Spleen (tissue), 7 donors: ENCODE measurements around the gene NAGS.

Experiments
- POLR2AphosphoS5 ChIP-seq, 3 donors: sonication (generic); formaldehyde crosslinking; IDR thresholded peaks; one replicate each; pipeline ENCODE4 v1.5.1; 2017; ENCODE audit warnings: antibody characterized with exemption in 3 of 3
- TF ChIP-seq, protein P1 (sequence below), 11 experiments: fragments of 200-600 bp in 7 of 11; fragments of 450-650 bp in 4 of 11; sonication (generic) in 4 of 11; IDR thresholded peaks in 8 of 11; conservative IDR thresholded peaks in 3 of 11; 1 replicate in 7 of 11; 2 replicates in 4 of 11; pipeline versions ENCODE4 v1.4.0 to v1.8.0; 2016 to 2021; ENCODE audit warnings: antibody characterized with exemption in 11 of 11, inconsistent platforms in 4 of 11, mild to moderate bottlenecking in 1 of 11
- donor health status: DM: no; HTN: no; CAD: no; lungs with moderate emphysema.
- donor health status: DM: no; HTN: no; CAD: no.
- donor health status: DM: no; HTN: no; CAD: no.

DNA sequence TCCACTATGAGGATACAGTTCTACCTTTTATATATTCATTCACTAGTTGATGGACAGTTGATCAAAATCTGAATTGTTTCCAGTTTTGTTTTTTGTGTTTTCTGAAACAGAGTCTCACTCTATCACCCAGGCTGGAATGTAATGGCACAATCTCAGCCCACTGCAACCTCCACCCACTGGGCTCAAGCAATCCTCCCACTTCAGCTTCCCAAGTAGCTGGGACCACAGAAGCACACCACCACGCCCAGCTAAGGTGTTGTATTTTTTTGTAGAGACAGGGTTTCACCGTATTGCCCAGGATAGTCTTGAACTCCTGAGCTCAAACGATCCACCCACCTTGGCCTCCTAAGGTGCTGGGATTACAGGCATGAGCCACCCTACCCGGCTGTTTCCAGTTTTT lies 41.1 kb downstream of the NAGS start:
- TF ChIP-seq, protein P1, sequence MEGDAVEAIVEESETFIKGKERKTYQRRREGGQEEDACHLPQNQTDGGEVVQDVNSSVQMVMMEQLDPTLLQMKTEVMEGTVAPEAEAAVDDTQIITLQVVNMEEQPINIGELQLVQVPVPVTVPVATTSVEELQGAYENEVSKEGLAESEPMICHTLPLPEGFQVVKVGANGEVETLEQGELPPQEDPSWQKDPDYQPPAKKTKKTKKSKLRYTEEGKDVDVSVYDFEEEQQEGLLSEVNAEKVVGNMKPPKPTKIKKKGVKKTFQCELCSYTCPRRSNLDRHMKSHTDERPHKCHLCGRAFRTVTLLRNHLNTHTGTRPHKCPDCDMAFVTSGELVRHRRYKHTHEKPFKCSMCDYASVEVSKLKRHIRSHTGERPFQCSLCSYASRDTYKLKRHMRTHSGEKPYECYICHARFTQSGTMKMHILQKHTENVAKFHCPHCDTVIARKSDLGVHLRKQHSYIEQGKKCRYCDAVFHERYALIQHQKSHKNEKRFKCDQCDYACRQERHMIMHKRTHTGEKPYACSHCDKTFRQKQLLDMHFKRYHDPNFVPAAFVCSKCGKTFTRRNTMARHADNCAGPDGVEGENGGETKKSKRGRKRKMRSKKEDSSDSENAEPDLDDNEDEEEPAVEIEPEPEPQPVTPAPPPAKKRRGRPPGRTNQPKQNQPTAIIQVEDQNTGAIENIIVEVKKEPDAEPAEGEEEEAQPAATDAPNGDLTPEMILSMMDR (IDR thresholded peaks at IDR 0.05 in 8 of 11, conservative IDR thresholded peaks at IDR 0.05 in 3 of 11) = no peak
- TF ChIP-seq POLR2AphosphoS5 (IDR thresholded peaks at IDR 0.05) = no peak
